Panc1 (cell line): Measurements from ENCODE around the gene TSHZ1.

Experiments
- POLR2AphosphoS5 ChIP-seq: IDR thresholded peaks from 2 replicates; pipeline ENCODE4 v1.6.1; 2012; ENCODE audit warnings: mild to moderate bottlenecking, low read depth, low read length, moderate library complexity
- TF ChIP-seq, protein P1 (sequence below): fragments of 450-650 bp; IDR thresholded peaks from 2 replicates; pipeline ENCODE4 v1.5.1; 2017; ENCODE audit warnings: mild to moderate bottlenecking

DNA sequence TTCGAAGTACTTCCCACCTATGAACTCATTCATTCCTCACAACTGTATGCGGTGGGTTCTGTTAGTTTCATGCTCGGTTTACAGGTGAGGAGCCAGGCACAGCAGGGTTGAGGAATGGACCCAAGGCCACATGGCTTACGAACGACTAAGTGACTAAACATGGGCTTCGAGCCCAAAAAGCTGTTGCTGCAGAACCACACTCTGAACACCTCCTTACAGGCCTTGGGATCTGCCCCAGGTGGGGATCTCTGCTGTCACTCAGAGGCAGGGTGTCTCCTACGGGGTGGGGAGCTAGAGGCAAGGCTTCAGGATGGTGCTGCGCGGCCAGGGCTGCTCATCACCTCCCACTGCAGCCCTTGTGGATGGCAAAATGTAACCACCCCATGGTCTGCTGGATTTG is 80.9 kb downstream of the TSHZ1 start:
- TF ChIP-seq, protein P1, sequence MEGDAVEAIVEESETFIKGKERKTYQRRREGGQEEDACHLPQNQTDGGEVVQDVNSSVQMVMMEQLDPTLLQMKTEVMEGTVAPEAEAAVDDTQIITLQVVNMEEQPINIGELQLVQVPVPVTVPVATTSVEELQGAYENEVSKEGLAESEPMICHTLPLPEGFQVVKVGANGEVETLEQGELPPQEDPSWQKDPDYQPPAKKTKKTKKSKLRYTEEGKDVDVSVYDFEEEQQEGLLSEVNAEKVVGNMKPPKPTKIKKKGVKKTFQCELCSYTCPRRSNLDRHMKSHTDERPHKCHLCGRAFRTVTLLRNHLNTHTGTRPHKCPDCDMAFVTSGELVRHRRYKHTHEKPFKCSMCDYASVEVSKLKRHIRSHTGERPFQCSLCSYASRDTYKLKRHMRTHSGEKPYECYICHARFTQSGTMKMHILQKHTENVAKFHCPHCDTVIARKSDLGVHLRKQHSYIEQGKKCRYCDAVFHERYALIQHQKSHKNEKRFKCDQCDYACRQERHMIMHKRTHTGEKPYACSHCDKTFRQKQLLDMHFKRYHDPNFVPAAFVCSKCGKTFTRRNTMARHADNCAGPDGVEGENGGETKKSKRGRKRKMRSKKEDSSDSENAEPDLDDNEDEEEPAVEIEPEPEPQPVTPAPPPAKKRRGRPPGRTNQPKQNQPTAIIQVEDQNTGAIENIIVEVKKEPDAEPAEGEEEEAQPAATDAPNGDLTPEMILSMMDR = no peak
- TF ChIP-seq POLR2AphosphoS5 = no peak
